Skeletal muscle tissue (tissue), 4 donors: ENCODE measurements around the gene MROH2A. TPM values are rescaled to one million over a fixed set of nuclear protein-coding genes. Genes with fewer than 3 reads are reported as not detected.

Experiments used
- H3K27ac ChIP-seq: one replicate; pipeline ENCODE4 v1.7.0; 2013; ENCODE audit warnings: mild to moderate bottlenecking, low read depth, low read length, inconsistent platforms
- H3K27me3 ChIP-seq, 3 donors: one replicate each; pipeline ENCODE4 v1.7.0; 2013; ENCODE audit warnings: low read length in 3 of 3; ENCODE audit not compliant: control insufficient read depth in 3 of 3, insufficient read depth in 3 of 3
- H3K36me3 ChIP-seq, 3 donors: one replicate each; pipeline ENCODE4 v1.7.0; 2013; ENCODE audit warnings: low read length in 3 of 3; ENCODE audit not compliant: control insufficient read depth in 3 of 3, insufficient read depth in 3 of 3
- H3K4me1 ChIP-seq, 3 donors: one replicate each; pipeline ENCODE4 v1.7.0; 2013; ENCODE audit warnings: low read length in 3 of 3, mild to moderate bottlenecking in 3 of 3; ENCODE audit not compliant: control insufficient read depth in 3 of 3, insufficient read depth in 3 of 3
- H3K4me3 ChIP-seq, 3 donors: one replicate each; pipeline ENCODE4 v1.7.0; 2013; ENCODE audit warnings: low read length in 3 of 3
- H3K9ac ChIP-seq, 3 donors: one replicate each; pipeline ENCODE4 v1.7.0; 2013; ENCODE audit warnings: low read length in 3 of 3, mild to moderate bottlenecking in 3 of 3, moderate library complexity in 2 of 3, low read depth in 1 of 3
- H3K9me3 ChIP-seq, 3 donors: one replicate each; pipeline ENCODE4 v1.7.0; 2013; ENCODE audit warnings: low read length in 3 of 3; ENCODE audit not compliant: control insufficient read depth in 3 of 3
- total RNA-seq: library from RNA; depleted of rRNA; stranded (reverse); fragments of >200 nt; gene quantifications from one replicate; pipeline ENCODE4 v1.2.3, GENCODE V29; 2014
- donor health status: Osteomylitis.

The MROH2A gene
- total RNA-seq, 1 donor from 2014 or later = not detected

DNA sequence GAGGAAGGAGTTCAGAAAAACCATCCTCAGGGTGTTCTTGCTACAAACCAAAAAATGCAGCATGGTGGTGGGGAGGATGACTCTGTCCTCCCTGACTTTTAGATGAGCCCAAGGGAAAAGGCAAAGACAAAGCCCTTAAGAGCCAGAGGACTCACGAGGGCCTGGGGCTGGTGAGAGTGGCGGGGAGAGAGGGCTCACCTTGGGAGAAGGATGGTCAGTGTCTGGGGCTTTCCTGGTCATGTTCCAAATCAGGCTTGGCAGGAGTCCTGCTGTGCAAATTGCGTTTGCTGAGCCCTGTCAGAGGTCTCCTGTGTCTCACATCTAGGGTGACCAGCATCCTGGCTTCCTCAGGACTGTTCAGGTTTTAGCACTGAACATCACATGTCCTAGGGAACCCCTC lies 13.4 kb upstream of the MROH2A start:
- H3K4me1 ChIP-seq = no peaks in the 10 kb centered on the region
- H3K4me3 ChIP-seq = no peak overlapping the region
- H3K9ac ChIP-seq = no peak overlapping the region
- no peak overlapping the region for H3K27ac ChIP-seq
- peaks cover 0 to 2% (median 0%) of the 10 kb centered on the region in 3 donors for H3K27me3 ChIP-seq
- H3K9me3 ChIP-seq = no peaks in the 10 kb centered on the region
- H3K36me3 ChIP-seq = no peaks in the 10 kb centered on the region

DNA sequence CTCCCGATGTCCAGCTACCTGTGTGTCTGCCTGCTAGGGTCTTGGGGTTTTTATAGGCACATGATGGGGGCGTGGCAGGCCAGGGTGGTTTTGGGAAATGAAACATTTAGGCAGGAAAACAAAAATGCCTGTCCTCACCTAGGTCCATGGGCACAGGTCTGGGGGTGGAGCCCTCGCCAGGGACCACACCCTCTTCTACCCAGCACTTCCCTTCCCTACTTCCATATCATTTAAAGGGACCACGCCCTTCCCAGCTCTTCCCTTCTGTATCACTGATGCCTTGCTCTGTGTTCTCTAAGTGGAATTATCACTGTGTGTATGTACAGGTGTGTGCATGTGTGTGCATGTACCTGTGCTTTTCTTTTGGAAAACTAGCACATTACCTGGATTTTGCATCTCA lies 11.7 kb upstream of the MROH2A start:
- Histone ChIP-seq H3K4me3 (no peak overlapping the region), H3K9ac (no peak overlapping the region), H3K27me3 (peaks cover 0 to 2% (median 0%) of the 10 kb centered on the region in 3 donors), H3K9me3 (no peaks in the 10 kb centered on the region), H3K4me1 (no peaks in the 10 kb centered on the region), H3K36me3 (no peaks in the 10 kb centered on the region), H3K27ac (no peak overlapping the region)

DNA sequence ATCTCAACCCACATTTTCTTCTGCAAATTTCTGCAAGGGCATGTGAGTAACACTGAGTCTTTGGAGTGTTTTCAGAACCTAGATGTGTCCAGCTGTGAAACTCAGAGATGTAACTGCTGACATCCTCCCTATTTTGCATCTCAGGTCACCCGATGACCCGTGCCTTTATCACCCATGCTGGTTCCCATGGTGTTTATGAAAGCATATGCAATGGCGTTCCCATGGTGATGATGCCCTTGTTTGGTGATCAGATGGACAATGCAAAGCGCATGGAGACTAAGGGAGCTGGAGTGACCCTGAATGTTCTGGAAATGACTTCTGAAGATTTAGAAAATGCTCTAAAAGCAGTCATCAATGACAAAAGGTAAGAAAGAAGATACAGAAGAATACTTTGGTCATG lies 10.1 kb upstream of the MROH2A start:
- Histone ChIP-seq H3K36me3 (no peaks in the 10 kb centered on the region), H3K27me3 (peaks cover 0 to 7% (median 0%) of the 10 kb centered on the region in 3 donors), H3K4me1 (no peaks in the 10 kb centered on the region), H3K4me3 (no peak overlapping the region), H3K9me3 (no peaks in the 10 kb centered on the region), H3K9ac (no peak overlapping the region), H3K27ac (no peak overlapping the region)

DNA sequence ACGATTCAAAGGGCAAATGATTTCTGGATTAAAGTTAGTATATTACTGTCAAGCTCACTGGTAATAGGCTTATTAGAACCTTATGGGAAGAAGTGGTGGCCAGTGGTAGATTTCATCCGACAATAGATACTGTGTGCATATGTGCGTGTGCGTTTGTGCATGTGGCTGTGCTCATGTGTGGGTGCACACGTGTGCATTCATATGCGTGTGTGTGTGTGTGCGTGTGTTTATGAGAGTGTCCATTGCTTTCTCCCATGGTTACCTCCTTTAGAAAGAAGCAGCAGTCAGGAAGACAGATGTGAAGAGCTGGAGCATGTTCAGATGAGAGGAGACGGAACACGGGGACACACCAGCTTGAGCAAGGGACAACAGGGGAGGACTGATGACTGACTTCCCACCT lies 8.9 kb upstream of the MROH2A start:
- Histone ChIP-seq H3K27me3 (peaks cover 0 to 7% (median 0%) of the 10 kb centered on the region in 3 donors), H3K4me3 (no peak overlapping the region), H3K9ac (no peak overlapping the region), H3K9me3 (no peaks in the 10 kb centered on the region), H3K27ac (no peak overlapping the region), H3K4me1 (no peaks in the 10 kb centered on the region), H3K36me3 (no peaks in the 10 kb centered on the region)

DNA sequence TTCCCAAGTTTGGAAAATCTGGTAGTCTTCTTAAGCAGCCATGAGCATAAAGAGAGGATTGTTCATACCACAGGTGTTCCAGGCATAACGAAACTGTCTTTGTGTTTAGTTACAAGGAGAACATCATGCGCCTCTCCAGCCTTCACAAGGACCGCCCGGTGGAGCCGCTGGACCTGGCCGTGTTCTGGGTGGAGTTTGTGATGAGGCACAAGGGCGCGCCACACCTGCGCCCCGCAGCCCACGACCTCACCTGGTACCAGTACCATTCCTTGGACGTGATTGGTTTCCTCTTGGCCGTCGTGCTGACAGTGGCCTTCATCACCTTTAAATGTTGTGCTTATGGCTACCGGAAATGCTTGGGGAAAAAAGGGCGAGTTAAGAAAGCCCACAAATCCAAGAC lies 6.0 kb upstream of the MROH2A start:
- no peaks in the 10 kb centered on the region for H3K36me3 ChIP-seq
- peaks cover 0 to 7% (median 4%) of the 10 kb centered on the region in 3 donors for H3K27me3 ChIP-seq
- H3K4me1 ChIP-seq = no peaks in the 10 kb centered on the region
- H3K27ac ChIP-seq = no peak overlapping the region
- no peak overlapping the region for H3K4me3 ChIP-seq
- peaks cover 0 to 1% (median 1%) of the 10 kb centered on the region in 3 donors for H3K9me3 ChIP-seq
- no peak overlapping the region for H3K9ac ChIP-seq

DNA sequence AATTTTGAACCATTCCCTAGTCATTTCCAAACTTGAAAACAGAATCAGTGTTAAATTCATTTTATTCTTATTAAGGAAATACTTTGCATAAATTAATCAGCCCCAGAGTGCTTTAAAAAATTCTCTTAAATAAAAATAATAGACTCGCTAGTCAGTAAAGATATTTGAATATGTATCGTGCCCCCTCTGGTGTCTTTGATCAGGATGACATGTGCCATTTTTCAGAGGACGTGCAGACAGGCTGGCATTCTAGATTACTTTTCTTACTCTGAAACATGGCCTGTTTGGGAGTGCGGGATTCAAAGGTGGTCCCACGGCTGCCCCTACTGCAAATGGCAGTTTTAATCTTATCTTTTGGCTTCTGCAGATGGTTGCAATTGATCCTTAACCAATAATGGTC lies 5.5 kb upstream of the MROH2A start:
- H3K4me1 ChIP-seq = no peaks in the 10 kb centered on the region
- H3K9me3 ChIP-seq = peaks cover 0 to 4% (median 3%) of the 10 kb centered on the region in 3 donors
- H3K27me3 ChIP-seq = peaks cover 0 to 7% (median 5%) of the 10 kb centered on the region in 3 donors
- no peaks in the 10 kb centered on the region for H3K36me3 ChIP-seq
- H3K9ac ChIP-seq = no peak overlapping the region
- H3K4me3 ChIP-seq = no peak overlapping the region
- H3K27ac ChIP-seq = no peak overlapping the region

DNA sequence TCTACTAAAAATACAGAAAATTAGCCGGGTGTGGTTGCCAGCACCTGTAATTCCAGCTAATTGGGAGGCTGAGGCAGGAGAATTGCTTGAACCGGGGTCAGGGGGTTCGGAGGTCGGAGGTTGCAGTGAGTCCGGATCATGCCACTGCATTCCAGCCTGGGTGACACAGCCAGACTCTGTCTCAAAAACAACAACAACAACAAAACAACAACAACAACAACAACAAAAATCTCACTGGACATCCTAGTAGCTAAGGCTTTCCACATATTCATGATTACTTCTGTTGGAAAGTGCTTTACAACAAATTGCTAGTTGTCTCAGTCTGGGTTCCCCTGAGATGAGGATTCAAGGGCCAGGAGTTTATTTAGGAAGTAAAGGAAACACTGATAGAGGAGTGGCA lies 4.3 kb upstream of the MROH2A start:
- Histone ChIP-seq H3K4me3 (no peak overlapping the region), H3K9ac (no peak overlapping the region), H3K9me3 (peaks cover 1 to 4% (median 3%) of the 10 kb centered on the region in 3 donors), H3K4me1 (no peaks in the 10 kb centered on the region), H3K36me3 (no peaks in the 10 kb centered on the region), H3K27me3 (peaks cover 0 to 7% (median 5%) of the 10 kb centered on the region in 3 donors), H3K27ac (no peak overlapping the region)

DNA sequence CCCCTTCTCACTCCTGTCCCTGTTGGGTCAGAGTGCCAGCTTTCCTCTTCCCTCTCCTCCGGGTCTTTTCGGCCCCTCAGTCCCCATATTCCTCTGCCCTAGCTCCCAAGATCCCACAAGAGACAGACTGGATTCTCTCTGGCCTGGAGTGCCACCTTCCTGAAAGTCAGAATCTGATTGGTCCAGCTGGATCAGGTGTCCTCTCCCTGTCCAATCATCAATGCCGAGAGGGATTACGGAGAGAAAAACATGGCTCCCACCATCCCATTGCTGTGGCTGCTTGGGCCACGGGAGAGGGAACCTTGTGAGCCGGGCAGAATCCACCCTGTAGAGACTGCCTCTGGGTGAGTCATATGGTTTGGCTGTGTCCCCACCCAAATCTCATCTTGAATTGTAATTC lies 2.7 kb upstream of the MROH2A start:
- no peak overlapping the region for H3K4me3 ChIP-seq
- peaks cover 0 to 9% (median 5%) of the 10 kb centered on the region in 3 donors for H3K27me3 ChIP-seq
- H3K9me3 ChIP-seq = peaks cover 4 to 6% (median 4%) of the 10 kb centered on the region in 3 donors

DNA sequence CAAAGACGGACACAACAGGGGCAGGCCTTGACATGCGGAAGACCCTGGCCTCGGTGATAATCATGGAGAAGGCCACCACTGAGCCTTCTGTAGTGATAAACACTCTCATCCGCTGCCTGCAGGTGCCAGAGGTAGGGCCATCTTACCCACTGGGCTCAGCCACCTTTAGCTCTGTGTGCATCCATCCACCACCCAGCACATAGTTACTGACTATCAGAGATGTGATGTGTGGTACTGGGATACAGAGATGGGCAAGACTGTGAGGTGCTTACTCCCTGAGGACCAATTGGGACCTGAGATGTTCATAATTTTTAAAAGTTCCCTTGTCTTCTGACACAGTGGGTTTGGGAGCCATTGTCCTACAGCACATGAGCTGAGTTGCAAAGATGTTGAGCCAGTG lies 1.6 kb downstream of the MROH2A start:
- H3K36me3 ChIP-seq = no peaks in the 10 kb centered on the region
- no peak overlapping the region for H3K4me3 ChIP-seq
- no peak overlapping the region for H3K27ac ChIP-seq
- peaks cover 0 to 5% (median 2%) of the 10 kb centered on the region in 3 donors for H3K27me3 ChIP-seq
- peaks cover 4 to 6% (median 6%) of the 10 kb centered on the region in 3 donors for H3K9me3 ChIP-seq
- H3K9ac ChIP-seq = no peak overlapping the region
- H3K4me1 ChIP-seq = no peaks in the 10 kb centered on the region

More for the DNA sequence above, 2.7 kb upstream of the MROH2A start:
- Histone ChIP-seq H3K9ac (no peak overlapping the region), H3K27ac (no peak overlapping the region), H3K36me3 (no peaks in the 10 kb centered on the region), H3K4me1 (no peaks in the 10 kb centered on the region)

DNA sequence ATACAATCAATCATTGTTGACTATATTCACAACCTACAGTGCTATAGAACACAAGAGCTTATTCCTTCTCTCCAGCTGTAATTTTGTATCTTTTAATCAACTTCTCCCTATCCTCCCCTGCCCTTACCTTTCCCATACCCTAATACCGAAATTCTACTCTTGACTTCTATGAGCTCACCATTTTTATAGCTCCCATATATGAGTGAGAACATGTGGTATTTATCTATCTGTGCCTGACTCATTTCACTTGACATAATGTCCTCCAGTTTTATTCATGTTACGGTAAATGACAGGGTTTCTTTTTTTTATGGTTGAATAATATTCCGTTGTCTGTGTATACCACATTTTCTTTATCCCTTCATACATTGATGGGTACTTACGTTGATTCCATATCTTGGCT lies 2.6 kb downstream of the MROH2A start:
- Histone ChIP-seq H3K27ac (no peak overlapping the region), H3K4me1 (no peaks in the 10 kb centered on the region), H3K27me3 (peaks cover 0 to 5% (median 2%) of the 10 kb centered on the region in 3 donors), H3K9ac (no peak overlapping the region), H3K9me3 (peaks cover 4 to 6% (median 6%) of the 10 kb centered on the region in 3 donors), H3K36me3 (no peaks in the 10 kb centered on the region), H3K4me3 (no peak overlapping the region)
